Gastrocnemius medialis (tissue), 4 donors: ENCODE data around the gene DOK3. TPM values are rescaled to one million over a fixed set of nuclear protein-coding genes. Genes with fewer than 3 reads are reported as not detected.
A peak's percentile ranks its signal among the peaks of the same experiment; 100 is the strongest.

Source experiments
- ATAC-seq, 2 donors: fragments of 150-250 bp; one replicate each; pipeline ENCODE4 v1.9.1; 2016
- DNase-seq, 2 donors: peaks; one replicate each; pipeline ENCODE4 v3.0.0-alpha.2; 2019
- H3K27ac ChIP-seq, 4 donors: fragments of 200-600 bp; sonication (generic); 1 replicate in 1 of 4; 2 replicates in 3 of 4; pipeline ENCODE4 v1.5.1; 2016 to 2018; ENCODE audit warnings: mild to moderate bottlenecking in 2 of 4, moderate library complexity in 1 of 4
- H3K27me3 ChIP-seq, 3 donors: fragments of 200-600 bp; sonication (generic) in 2 of 3; 1 replicate in 1 of 3; 2 replicates in 2 of 3; pipeline versions ENCODE4 v1.5.1 to v1.6.0; 2016 to 2019; ENCODE audit warnings: mild to moderate bottlenecking in 1 of 3, moderate library complexity in 1 of 3
- H3K36me3 ChIP-seq, 2 donors: fragments of 200-600 bp; sonication (generic) in 1 of 2; one replicate each; pipeline ENCODE4 v1.5.1; 2017 to 2018
- H3K4me1 ChIP-seq, 2 donors: fragments of 200-600 bp; sonication (generic) in 1 of 2; one replicate each; pipeline ENCODE4 v1.5.1; 2016 to 2017; ENCODE audit warnings: mild to moderate bottlenecking in 2 of 2
- H3K4me3 ChIP-seq, 4 donors: fragments of 200-600 bp; sonication (generic) in 3 of 4; 1 replicate in 1 of 4; 2 replicates in 3 of 4; pipeline ENCODE4 v1.5.1; 2016 to 2019; ENCODE audit warnings: mild to moderate bottlenecking in 2 of 4
- H3K9me3 ChIP-seq, 3 donors: fragments of 200-600 bp; sonication (generic) in 2 of 3; 1 replicate in 1 of 3; 2 replicates in 2 of 3; pipeline ENCODE4 v1.5.1; 2016 to 2019
- POLR2A ChIP-seq, 2 donors: fragments of 450-650 bp; IDR thresholded peaks; one replicate each; pipeline ENCODE4 v1.6.1; 2017; ENCODE audit warnings: antibody characterized with exemption in 2 of 2, mild to moderate bottlenecking in 2 of 2, moderate library complexity in 2 of 2
- in situ Hi-C, 4 donors: fragments of 200-750 bp; cut with MboI; loops; one replicate each; pipeline versions ENCODE4 v1.15.0 to v1.8.0; 2017; ENCODE audit warnings: low sequenced_read_pairs in 4 of 4
- intact Hi-C: fragments of 100-400 bp; cut with DNase I; formaldehyde crosslinking; loops from one replicate; pipeline ENCODE4 v1.15.1; 2023; ENCODE audit warnings: low total_unique reads
- total RNA-seq, 4 donors: library from RNA; depleted of rRNA; stranded (reverse); fragments of >200 nt; gene quantifications; one replicate each; pipeline versions ENCODE4 v1.1.0 to v1.2.3, GENCODE V29; 2016
- TF ChIP-seq, protein P1 (sequence below), 5 experiments: fragments of 450-650 bp in 3 of 5; fragments of 200-600 bp in 2 of 5; sonication (generic) in 2 of 5; IDR thresholded peaks in 4 of 5; conservative IDR thresholded peaks in 1 of 5; 1 replicate in 4 of 5; 2 replicates in 1 of 5; pipeline ENCODE4 v1.5.1; 2016 to 2019; ENCODE audit warnings: antibody characterized with exemption in 5 of 5, mild to moderate bottlenecking in 3 of 5, moderate library complexity in 3 of 5

The DOK3 gene
- total RNA-seq, 4 donors from 2014 or later: 2.1 to 5.1 (median 2.9) TPM

DNA sequence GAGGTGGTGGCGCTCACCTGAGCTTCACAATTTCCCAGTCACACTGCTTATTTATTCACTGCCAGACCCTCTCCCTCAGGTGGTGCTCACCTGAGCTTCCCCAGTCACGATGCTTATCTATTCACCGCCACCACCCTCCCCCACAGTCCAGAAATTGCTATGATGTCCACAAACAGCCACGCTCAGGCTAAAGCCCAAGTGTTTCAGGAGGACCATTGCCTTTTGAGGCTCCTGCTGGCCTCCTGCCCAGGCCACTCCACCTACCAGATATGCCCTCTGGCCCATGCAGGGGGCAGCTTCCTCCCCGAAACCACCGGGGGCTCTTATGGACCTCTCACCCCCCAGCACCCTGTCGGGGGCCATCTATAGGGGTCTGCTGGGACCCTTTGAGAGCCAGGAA, 16.8 kb downstream of the DOK3 start:
- Histone ChIP-seq H3K36me3 (peaks cover 0 to 38% of the 10 kb centered on the region in 2 donors), H3K4me3 (no peak overlapping the region)

DNA sequence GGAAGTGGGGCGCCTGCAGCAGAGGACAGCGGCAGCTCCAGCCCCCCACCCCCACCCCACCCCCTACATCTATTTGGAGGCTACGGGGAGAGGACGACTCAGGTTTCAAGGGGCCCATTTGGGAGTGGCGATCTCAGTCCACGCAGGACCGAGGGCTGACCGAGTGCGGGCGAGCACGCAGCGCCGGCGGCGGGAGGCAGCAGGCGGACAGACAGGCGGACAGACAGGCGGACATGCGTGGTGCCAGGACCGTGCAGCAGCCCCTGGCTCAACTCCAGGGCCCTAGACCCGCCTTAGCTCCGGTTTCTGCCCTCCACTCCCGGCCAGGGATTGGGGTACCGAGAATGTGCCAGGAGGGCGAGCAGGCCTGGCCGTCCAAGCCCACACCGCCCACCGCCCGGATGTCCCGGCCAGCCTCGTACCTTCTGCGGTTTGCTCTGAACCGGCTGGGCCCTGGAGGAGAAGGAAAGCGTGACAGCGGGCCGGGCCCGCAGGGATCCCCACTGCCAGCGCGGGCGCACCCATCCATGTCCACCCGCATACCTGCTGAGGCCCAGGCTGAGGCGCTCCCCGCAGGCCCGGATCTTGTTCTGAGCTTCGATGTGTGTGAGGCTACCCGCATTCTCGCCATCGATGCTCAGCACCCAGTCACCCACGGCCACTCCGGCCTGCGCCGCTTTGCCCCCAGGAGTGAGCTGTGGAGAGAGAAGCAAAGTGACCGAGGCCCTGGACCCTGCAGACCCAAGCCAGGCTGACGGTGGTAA, 17.5 kb downstream of the DOK3 start:
- no peaks in the 10 kb centered on the region for H3K27me3 ChIP-seq
- DNase-seq (no peak), ATAC-seq (no peak)
- intact Hi-C loops (no loop called here), in situ Hi-C loops (no loop called here)
- peak overlapping the region; percentile 37 to 98 (median 96) for H3K27ac ChIP-seq
- peaks cover 0 to 45% of the 10 kb centered on the region in 2 donors for H3K36me3 ChIP-seq
- H3K4me1 ChIP-seq: peaks cover 42 to 54% of the 10 kb centered on the region in 2 donors
- TF ChIP-seq, protein P1, sequence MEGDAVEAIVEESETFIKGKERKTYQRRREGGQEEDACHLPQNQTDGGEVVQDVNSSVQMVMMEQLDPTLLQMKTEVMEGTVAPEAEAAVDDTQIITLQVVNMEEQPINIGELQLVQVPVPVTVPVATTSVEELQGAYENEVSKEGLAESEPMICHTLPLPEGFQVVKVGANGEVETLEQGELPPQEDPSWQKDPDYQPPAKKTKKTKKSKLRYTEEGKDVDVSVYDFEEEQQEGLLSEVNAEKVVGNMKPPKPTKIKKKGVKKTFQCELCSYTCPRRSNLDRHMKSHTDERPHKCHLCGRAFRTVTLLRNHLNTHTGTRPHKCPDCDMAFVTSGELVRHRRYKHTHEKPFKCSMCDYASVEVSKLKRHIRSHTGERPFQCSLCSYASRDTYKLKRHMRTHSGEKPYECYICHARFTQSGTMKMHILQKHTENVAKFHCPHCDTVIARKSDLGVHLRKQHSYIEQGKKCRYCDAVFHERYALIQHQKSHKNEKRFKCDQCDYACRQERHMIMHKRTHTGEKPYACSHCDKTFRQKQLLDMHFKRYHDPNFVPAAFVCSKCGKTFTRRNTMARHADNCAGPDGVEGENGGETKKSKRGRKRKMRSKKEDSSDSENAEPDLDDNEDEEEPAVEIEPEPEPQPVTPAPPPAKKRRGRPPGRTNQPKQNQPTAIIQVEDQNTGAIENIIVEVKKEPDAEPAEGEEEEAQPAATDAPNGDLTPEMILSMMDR (IDR thresholded peaks at IDR 0.05 in 4 of 5, conservative IDR thresholded peaks at IDR 0.05 in 1 of 5): no peak
- TF ChIP-seq POLR2A (IDR thresholded peaks at IDR 0.05): no peak
- no peak overlapping the region for H3K4me3 ChIP-seq
- no peaks in the 10 kb centered on the region for H3K9me3 ChIP-seq

More for the DNA sequence above, 16.8 kb downstream of the DOK3 start:
- ATAC-seq (no peak), DNase-seq (no peak)
- no peak for TF ChIP-seq POLR2A (IDR thresholded peaks at IDR 0.05)
- TF ChIP-seq, protein P1 (IDR thresholded peaks at IDR 0.05 in 4 of 5, conservative IDR thresholded peaks at IDR 0.05 in 1 of 5): no peak
- H3K27ac ChIP-seq: peak overlapping the region; percentile 96 to 99 (median 98)
- intact Hi-C loops: no loop called here
- no peaks in the 10 kb centered on the region for H3K27me3 ChIP-seq
- in situ Hi-C loops: no loop called here
- no peaks in the 10 kb centered on the region for H3K9me3 ChIP-seq
- peaks cover 45 to 56% of the 10 kb centered on the region in 2 donors for H3K4me1 ChIP-seq

DNA sequence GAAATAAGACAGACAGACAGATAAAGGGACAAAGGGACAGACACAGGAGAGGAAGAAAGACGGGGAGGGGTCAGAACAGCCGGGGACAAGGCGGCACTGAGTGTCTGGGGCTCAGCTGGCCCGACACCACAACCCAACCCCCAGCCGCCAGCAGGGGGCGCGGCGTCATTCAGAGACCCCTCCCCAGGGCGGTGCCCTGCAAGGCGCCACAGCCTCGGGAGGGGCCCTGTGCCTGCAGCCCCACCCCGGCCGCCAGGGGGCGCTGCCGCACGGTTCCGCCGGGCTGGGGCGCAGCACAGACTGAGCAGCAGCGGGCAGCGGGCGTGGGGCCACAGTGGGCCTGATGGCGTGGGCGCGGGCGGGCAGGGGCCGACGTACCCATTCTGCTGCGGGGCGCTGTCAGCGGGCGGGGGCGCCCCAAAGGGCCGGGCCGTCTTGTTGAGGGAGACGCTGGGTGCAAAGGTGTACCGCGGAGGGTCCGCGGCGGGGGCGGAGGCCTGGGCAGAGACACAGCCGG, 18.1 kb downstream of the DOK3 start:
- in situ Hi-C loops: no loop called here
- ATAC-seq (no peak), DNase-seq (no peak)
- H3K27me3 ChIP-seq: no peaks in the 10 kb centered on the region
- H3K4me1 ChIP-seq: peaks cover 42 to 52% of the 10 kb centered on the region in 2 donors
- H3K4me3 ChIP-seq: no peak overlapping the region
- TF ChIP-seq POLR2A (IDR thresholded peaks at IDR 0.05): no peak
- TF ChIP-seq, protein P1 (IDR thresholded peaks at IDR 0.05 in 4 of 5, conservative IDR thresholded peaks at IDR 0.05 in 1 of 5): peak; percentile 49 to 93 (median 77)
- peaks cover 0 to 48% of the 10 kb centered on the region in 2 donors for H3K36me3 ChIP-seq
- peak overlapping the region; percentile 33 to 98 (median 96) for H3K27ac ChIP-seq
- intact Hi-C loops: no loop called here
- H3K9me3 ChIP-seq: no peaks in the 10 kb centered on the region

GRCh38 chr5:177490992-177491391, 18.6 kb downstream of the DOK3 start:
- no peak for ATAC-seq
- in situ Hi-C loops: no loop called here
- Histone ChIP-seq H3K4me1 (peaks cover 39 to 47% of the 10 kb centered on the region in 2 donors), H3K27me3 (no peaks in the 10 kb centered on the region), H3K36me3 (peaks cover 0 to 48% of the 10 kb centered on the region in 2 donors), H3K4me3 (no peak overlapping the region), H3K27ac (peak overlapping the region; percentile 9 to 98 (median 64)), H3K9me3 (no peaks in the 10 kb centered on the region)
- intact Hi-C loops: no loop called here
- TF ChIP-seq, protein P1 (IDR thresholded peaks at IDR 0.05 in 4 of 5, conservative IDR thresholded peaks at IDR 0.05 in 1 of 5): no peak
- DNase-seq: no peak
